Measurements from ENCODE around the gene CPLX1.
A peak's percentile ranks its signal among the peaks of the same experiment; 100 is the strongest.

Gene CPLX1

GRCh38 chr4:773214-773613, 52.7 kb downstream of the CPLX1 start:
- no peak for TF ChIP-seq CTCF (conservative IDR thresholded peaks at IDR 0.05)
- H3K27ac ChIP-seq = no peak overlapping the region; the same call in 1 of the 2 replicates

GRCh38 chr4:772776-773175, 53.2 kb downstream of the CPLX1 start:
- no peak overlapping the region; the same call in 1 of the 2 replicates for H3K27ac ChIP-seq
- no peak for TF ChIP-seq CTCF (conservative IDR thresholded peaks at IDR 0.05)

GRCh38 chr4:772118-772517, 53.8 kb downstream of the CPLX1 start:
- TF ChIP-seq CTCF (conservative IDR thresholded peaks at IDR 0.05) = no peak

GRCh38 chr4:771464-771863, 54.5 kb downstream of the CPLX1 start:
- H3K27ac ChIP-seq = peak overlapping the region; percentile 5; the same call in 1 of the 2 replicates
- TF ChIP-seq CTCF (conservative IDR thresholded peaks at IDR 0.05) = no peak

More at GRCh38 chr4:772118-772517, 53.8 kb downstream of the CPLX1 start:
- no peak overlapping the region; the same call in 1 of the 2 replicates for H3K27ac ChIP-seq

- no peak overlapping the region for H3K27ac ChIP-seq
- TF ChIP-seq CTCF (conservative IDR thresholded peaks at IDR 0.05) = no peak
Measured at GRCh38 chr4:770022-770421, 55.9 kb downstream of the CPLX1 start.

- TF ChIP-seq CTCF (conservative IDR thresholded peaks at IDR 0.05) = no peak
- H3K27ac ChIP-seq = no peak overlapping the region
Measured at GRCh38 chr4:769511-769910, 56.4 kb downstream of the CPLX1 start.

GRCh38 chr4:768995-769394, 56.9 kb downstream of the CPLX1 start:
- H3K27ac ChIP-seq = no peak overlapping the region

More at GRCh38 chr4:768995-769394, 56.9 kb downstream of the CPLX1 start:
- TF ChIP-seq CTCF (conservative IDR thresholded peaks at IDR 0.05) = no peak

Measured in VCaP (cell line).